Activated B cell treated with CpG ODN at 0.5 μM for 24 hours (primary cell): Measurements from ENCODE around the gene RUFY2. TPM values are rescaled to one million over a fixed set of nuclear protein-coding genes. Genes with fewer than 3 reads are reported as not detected.
A peak's percentile ranks its signal among the peaks of the same experiment; 100 is the strongest.

Source experiments
- ATAC-seq: fragments of 200-7000 bp; cut with Tn5 transposase; one replicate; pipeline ENCODE4 v1.10.0; 2021; ENCODE audit warnings: low read depth, mild to moderate bottlenecking, moderate library complexity
- CTCF ChIA-PET: fragments of 350-600 bp; sonication (Branson Sonifier 250); formaldehyde crosslinking; loops from one replicate; lab custom pipeline; 2021; ENCODE audit warnings: antibody characterized with exemption; lab: Charles Lee
- POLR2A ChIA-PET: fragments of 350-600 bp; sonication (Branson Sonifier 250); formaldehyde crosslinking; loops from one replicate; lab custom pipeline; 2021; ENCODE audit warnings: antibody characterized with exemption; lab: Charles Lee
- DNase-seq: peaks from one replicate; pipeline ENCODE4 v3.0.0; 2022
- H3K27ac Mint-ChIP-seq: one replicate; pipeline ENCODE4 v1.8.0; 2020; ENCODE audit warnings: mixed read lengths
- H3K27me3 Mint-ChIP-seq: one replicate; pipeline ENCODE4 v1.8.0; 2021; ENCODE audit warnings: mixed read lengths
- H3K36me3 Mint-ChIP-seq: one replicate; pipeline ENCODE4 v1.8.0; 2021; ENCODE audit warnings: low read depth, mixed read lengths
- H3K4me1 Mint-ChIP-seq: one replicate; pipeline ENCODE4 v1.8.0; 2021; ENCODE audit warnings: mixed read lengths
- H3K4me3 Mint-ChIP-seq: one replicate; pipeline ENCODE4 v1.8.0; 2020; ENCODE audit warnings: mild to moderate bottlenecking, mixed read lengths
- H3K9me3 Mint-ChIP-seq: one replicate; pipeline ENCODE4 v1.8.0; 2020; ENCODE audit warnings: mixed read lengths
- CTCF ChIP-seq: fragments of 200-600 bp; IDR thresholded peaks from one replicate; pipeline ENCODE4 v1.8.0; 2022; ENCODE audit warnings: antibody characterized with exemption, mild to moderate bottlenecking
- intact Hi-C: fragments of 100-400 bp; cut with micrococcal nuclease; formaldehyde crosslinking; loops from one replicate; pipeline ENCODE4 v1.15.1; 2024
- total RNA-seq: library from RNA; stranded (reverse); gene quantifications from 2 replicates; pipeline ENCODE4 v1.2.3, GENCODE V29; 2022

The RUFY2 gene
- total RNA-seq, 1 donor from 2014 or later: 28.5 TPM

- Mint-ChIP-seq H3K27me3 (no peaks in the 10 kb centered on the region), H3K36me3 (peaks cover 42% of the 10 kb centered on the region), H3K9me3 (no peaks in the 10 kb centered on the region), H3K4me1 (peaks cover 76% of the 10 kb centered on the region), H3K4me3 (peak overlapping the region; percentile 99), H3K27ac (peak overlapping the region; percentile 99)
- ChIA-PET CTCF (interaction anchor here (0.9 to 2.4 kb wide), 5 partner anchors 14 to 545 kb away, joined by 3 to 6 read pairs (median 4); no protein-coding TSS in a partner anchor), POLR2A (interaction anchor here (0.6 to 2.7 kb wide), 15 partner anchors 10 to 565 kb away, joined by 3 to 32 read pairs (median 4); partner anchors contain the start of genes CCAR1, RUFY2 and SIRT1)
- DNase-seq (no peak), ATAC-seq (no peak)
- no peak for TF ChIP-seq CTCF
- intact Hi-C loops: loop anchor here (1.0 to 5.0 kb wide), 3 partner anchors 10 to 754 kb away; partner anchors contain the start of genes CCAR1 and SRGN
Measured at GRCh38 chr10:68333058-68333395, 74.0 kb downstream of the RUFY2 start.

GRCh38 chr10:68332259-68333057 lies 74.6 kb downstream of the RUFY2 start, which contains the start of gene PBLD:
TSS of gene PBLD (minus strand) at chr10:68332928. CDS start at chr10:68306844, 26,084 bp downstream.
- TF ChIP-seq CTCF: no peak
- peak; percentile 60 for DNase-seq
- H3K4me1 Mint-ChIP-seq: peaks cover 73% of the 10 kb centered on the region
- H3K36me3 Mint-ChIP-seq: peaks cover 37% of the 10 kb centered on the region
- H3K27ac Mint-ChIP-seq: peak within 1 kb of the TSS; percentile 99
- ChIA-PET POLR2A (interaction anchor here (0.5 to 2.7 kb wide), 45 partner anchors 9 to 1838 kb away, joined by 3 to 32 read pairs (median 5); partner anchors contain the start of genes CCAR1, DDX50, DNA2 and RUFY2), CTCF (interaction anchor here (0.9 to 2.4 kb wide), 4 partner anchors 14 to 120 kb away, joined by 3 to 6 read pairs (median 4); no protein-coding TSS in a partner anchor)
- peak within 1 kb of the TSS; percentile 99 for H3K4me3 Mint-ChIP-seq
- intact Hi-C loops: loop anchor here (1.0 to 5.0 kb wide), 7 partner anchors 11 to 792 kb away; partner anchors contain the start of genes CCAR1, DDX21, SRGN and VPS26A
- H3K9me3 Mint-ChIP-seq: no peaks in the 10 kb centered on the region
- H3K27me3 Mint-ChIP-seq: no peaks in the 10 kb centered on the region
- ATAC-seq: peak; percentile 6

GRCh38 chr10:68331455-68332258 lies 75.4 kb downstream of the RUFY2 start, which contains the start of gene HNRNPH3:
TSS of gene HNRNPH3 (plus strand) at chr10:68332064. CDS start at chr10:68337222, 5,158 bp downstream.
- H3K27me3 Mint-ChIP-seq: no peaks in the 10 kb centered on the region
- H3K4me1 Mint-ChIP-seq: peaks cover 67% of the 10 kb centered on the region
- H3K9me3 Mint-ChIP-seq: no peaks in the 10 kb centered on the region

More at GRCh38 chr10:68331455-68332258, 75.4 kb downstream of the RUFY2 start, which contains the start of gene HNRNPH3:
- Mint-ChIP-seq H3K27ac (peak within 1 kb of the TSS; percentile 99), H3K36me3 (peaks cover 33% of the 10 kb centered on the region), H3K4me3 (peak within 1 kb of the TSS; percentile 99)
- ATAC-seq (peak; percentile 86), DNase-seq (peak; percentile 98)
- CTCF ChIA-PET: interaction anchor here (1.3 kb wide), 1 partner anchor 30 kb away, joined by 5 read pairs; no protein-coding TSS in a partner anchor
- intact Hi-C loops: loop anchor here (1.0 to 5.0 kb wide), 13 partner anchors 31 to 793 kb away; partner anchors contain the start of genes CCAR1, DDX21, DDX50 and SIRT1
- POLR2A ChIA-PET: interaction anchor here (0.5 to 2.7 kb wide), 41 partner anchors 8 to 1839 kb away, joined by 3 to 32 read pairs (median 5); partner anchors contain the start of genes CCAR1, DDX50, DNA2 and RUFY2
- TF ChIP-seq CTCF: no peak
